Glomerular visceral epithelial cell (primary cell): Measurements from ENCODE around the gene GPR89A.
"Not testable (repeated sequence)": the region's sequence is repeated elsewhere in the genome, so short reads cannot be mapped to it uniquely, and the experiment has no call there.

Experiments
- DNase-seq: peaks from one replicate; pipeline ENCODE4 v3.0.0-alpha.2; 2016; ENCODE audit errors: extremely low spot score

Gene GPR89A

DNA sequence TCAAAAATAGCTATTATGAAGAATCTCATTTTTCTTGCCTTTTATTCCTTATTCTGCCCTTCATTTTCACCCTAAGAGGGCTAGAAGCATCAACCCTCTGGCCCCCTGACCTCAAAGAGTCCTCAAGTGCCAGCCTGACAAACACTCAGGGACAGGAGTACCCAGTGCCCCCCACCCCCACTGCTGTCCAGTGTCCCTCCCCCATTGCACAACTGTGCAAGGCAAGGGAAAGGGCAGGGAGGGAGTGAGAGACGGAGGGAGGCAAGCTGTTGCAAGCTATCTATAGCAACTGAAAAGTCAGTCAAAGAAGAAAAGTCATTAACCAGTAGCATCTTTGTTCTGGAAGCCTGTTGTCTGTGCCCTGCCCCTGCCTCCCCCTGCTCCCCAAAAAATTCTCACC is 78.3 kb downstream of the GPR89A start:
- DNase-seq = not testable (repeated sequence)

DNA sequence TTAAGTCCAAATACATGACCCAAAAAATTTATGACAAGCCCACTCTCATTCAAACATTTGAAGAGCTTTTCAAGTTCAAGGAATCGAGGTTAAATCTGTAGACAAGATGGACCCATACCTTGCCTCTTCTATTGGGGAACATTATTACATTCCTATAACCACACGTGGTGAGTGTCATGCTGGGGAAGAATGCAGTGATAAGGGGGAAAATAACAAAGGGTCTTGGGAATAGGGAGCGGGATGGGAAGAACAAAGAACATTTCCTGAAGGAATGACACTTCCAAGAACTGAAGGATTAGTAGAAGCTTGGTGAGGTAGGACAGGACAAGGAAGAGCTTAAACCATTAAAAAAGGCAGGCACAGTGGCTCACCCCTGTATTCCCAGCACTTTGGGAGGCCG is 80.5 kb downstream of the GPR89A start:
- no peak for DNase-seq

DNA sequence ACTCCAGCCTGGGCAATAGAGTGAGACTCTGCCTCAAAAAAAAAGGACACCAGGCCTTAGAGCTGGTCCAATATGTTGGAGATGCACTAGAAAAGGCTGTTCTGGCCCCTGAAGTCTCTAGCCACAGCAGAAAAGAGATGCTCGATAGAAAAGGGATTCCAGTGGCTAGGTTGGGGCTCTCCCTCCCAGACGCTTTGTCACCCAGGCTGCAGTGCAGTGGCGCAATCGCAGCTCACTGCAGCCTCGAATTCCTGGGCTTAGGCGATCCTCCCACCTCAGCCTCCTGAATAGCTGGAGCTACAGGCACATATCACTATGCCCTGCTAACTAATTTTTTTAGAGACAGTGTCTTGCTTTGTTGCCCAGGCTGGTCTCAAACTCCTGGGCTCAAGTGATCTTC is 81.1 kb downstream of the GPR89A start:
- DNase-seq = no peak

- no peak for DNase-seq
These were observed 82.1 kb downstream of the GPR89A start for GRCh38 chr1:145689922-145690321.

DNA sequence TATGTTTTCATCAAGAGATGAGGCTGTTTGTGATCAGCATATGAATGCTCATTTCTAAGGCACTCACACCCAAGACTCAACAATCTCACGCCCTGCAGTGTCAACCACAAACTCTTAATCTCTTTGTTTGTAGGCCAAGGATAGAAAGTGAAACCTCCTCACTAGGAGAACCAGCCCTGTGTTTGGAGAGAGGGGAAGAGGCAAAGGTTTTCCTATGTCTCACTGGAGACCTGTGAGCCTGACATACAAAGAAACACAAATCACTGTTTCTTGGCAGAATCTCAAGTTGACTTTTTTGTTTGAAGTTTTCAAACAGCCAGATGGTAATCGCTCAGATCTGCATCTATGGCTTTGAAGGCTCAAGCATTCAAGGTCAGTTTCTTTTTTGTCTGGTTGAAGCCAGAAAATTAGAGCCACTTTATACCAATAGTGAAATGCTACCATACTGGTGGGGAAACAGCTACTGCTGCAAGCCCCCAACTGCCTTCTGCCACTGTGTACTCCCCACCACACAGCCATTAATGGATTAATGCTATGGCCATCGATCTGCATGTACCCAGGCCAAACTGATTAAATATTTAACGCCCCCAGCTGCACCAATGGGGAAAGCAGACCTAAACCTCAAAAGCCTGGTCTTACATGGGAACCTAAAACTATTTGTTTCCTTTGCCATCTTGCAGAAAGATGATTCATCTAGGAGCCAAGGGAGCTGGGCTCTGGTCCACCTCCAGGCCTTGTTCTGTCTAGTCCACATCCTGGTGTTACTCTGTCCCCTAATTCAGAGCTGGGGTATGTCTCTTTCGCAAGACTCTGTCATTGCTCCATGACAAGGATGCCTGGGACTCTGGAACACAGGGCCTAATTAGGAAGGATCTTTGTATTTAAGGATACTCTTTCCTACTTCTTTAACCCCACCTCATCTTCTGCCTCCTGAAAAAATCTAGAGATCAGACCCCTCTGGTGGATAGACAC is 83.1 kb downstream of the GPR89A start:
- peak; percentile 66 for DNase-seq

GRCh38 chr1:145692785-145693443 is 85.1 kb downstream of the GPR89A start:
- peak; percentile 77 for DNase-seq

GRCh38 chr1:145695821-145696629 is 88.2 kb downstream of the GPR89A start:
- no peak for DNase-seq

DNA sequence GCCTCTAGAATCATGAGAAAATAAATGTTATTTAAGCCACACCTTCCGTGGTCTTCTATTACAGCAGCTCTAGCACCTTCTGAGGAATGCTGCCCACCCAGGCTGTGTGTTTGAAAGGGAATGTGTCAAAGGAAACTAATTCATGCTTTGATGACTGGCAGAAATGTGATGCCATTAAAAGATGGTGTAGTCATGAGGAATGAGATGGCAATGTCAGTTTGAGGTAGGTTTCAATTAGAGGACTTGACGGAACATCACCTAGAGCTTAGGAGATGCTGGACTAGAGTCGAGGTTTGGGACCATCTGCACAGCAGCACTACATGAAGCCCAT is 88.8 kb downstream of the GPR89A start:
- peak; percentile 46 for DNase-seq

- DNase-seq = no peak
These were observed 93.6 kb downstream of the GPR89A start for GRCh38 chr1:145701306-145701862.

GRCh38 chr1:145702052-145702451 is 94.3 kb downstream of the GPR89A start:
- DNase-seq = no peak

- no peak for DNase-seq
These were observed 95.0 kb downstream of the GPR89A start for GRCh38 chr1:145702826-145703225.

DNA sequence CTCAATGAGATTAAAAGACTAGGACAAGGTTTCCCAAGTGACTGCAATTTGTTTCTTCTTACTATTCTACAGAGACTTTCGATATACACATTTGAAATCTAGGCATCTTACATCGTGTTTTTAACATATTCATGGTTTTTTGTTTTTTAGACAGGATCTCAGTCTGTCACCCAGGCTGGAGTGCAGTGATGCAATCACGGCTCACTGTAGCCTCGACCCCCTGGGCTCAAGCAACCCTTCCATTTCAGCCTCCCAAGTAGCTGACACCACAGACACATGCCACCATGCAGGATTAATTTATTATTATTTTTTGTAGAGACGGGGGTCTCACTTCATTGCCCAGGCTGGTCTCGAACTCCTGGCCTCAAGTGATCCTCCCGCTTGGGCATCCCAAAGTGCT is 97.8 kb downstream of the GPR89A start:
- no peak for DNase-seq

DNA sequence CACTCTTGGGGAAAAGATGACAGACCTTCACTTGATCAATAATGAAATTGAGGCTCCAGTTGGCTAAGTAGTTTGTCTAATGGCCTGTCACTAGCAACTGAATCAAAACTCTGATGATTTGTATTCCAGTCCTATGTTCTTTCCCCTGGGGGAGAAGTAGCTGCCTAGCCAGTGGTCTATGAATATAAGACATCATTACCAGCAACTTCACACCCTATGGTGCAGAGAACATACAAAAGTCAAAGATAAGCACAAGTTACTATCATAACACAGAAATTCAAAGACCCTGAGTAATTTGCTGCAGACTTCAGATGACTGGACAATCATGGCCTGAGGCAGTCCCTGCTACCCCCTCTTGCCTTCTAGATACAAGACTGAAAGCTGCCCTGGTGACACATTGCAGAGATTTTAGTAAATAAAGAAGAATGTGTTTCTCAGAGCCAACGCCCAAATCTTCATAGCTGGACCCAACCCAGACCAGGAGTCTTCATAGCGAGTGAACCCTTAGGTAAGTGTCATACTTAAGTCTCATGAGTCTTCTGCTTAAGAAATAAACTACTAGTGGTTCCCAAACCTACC is 98.4 kb downstream of the GPR89A start:
- DNase-seq = peak; percentile 58

DNA sequence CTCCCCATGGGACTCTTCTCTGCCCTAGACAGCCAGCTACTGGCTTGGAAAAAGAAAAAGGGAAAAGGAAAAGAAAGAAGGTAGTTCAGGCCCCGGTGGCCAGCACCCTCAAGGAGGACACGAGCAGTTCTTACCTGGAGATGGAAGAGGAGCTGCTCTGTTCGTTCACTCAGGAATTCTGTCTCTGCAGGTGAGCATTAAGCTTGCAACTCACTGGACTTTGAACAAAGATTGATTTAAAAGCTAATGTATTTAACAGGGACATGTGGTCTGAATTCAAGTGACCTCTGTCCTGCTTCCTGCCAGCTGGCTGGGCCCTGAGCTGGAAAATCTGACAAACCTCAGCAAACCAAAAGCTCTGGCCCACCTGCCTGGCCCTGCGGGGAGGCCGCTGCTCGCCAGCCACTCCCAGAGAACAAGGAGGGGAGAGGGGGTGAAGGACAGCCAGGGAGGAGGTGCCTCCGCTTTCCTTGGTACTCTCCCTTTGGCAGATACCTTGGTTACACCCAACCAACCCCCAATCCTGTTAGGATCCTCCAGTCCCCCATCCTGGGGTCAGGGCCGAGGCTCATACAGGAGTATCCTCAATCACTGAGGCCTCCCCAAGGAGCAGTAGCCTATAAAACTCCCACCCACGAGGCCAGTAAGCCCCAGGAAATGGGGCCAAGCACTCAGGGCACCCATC is 99.5 kb downstream of the GPR89A start, which contains the start of gene PDZK1:
Gene PDZK1 (minus strand): TSS at position 186 of the 685 bp plus-strand sequence. CDS start 19,347 bp downstream, outside the sequence.
- peak; percentile 52 for DNase-seq

DNA sequence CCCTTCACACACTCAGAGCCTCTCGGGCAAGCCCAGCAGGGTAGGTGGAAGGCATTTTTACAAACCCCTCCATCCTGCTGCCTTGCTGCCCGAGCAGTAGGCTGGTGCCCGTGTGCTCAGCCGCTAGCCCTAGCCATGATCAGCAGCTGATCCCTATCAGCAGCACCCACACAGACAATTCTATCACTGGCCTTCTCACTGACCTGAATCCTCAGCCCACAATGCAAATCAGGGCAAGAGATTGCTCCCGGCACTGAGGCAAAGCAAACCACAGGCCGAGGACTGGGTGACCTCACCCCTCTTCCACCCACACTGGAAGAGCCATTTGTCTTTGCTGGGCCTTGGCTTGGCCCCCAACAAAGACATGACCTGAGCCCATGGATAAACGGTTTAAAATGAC is 100.3 kb downstream of the GPR89A start:
- DNase-seq = peak; percentile 81

DNA sequence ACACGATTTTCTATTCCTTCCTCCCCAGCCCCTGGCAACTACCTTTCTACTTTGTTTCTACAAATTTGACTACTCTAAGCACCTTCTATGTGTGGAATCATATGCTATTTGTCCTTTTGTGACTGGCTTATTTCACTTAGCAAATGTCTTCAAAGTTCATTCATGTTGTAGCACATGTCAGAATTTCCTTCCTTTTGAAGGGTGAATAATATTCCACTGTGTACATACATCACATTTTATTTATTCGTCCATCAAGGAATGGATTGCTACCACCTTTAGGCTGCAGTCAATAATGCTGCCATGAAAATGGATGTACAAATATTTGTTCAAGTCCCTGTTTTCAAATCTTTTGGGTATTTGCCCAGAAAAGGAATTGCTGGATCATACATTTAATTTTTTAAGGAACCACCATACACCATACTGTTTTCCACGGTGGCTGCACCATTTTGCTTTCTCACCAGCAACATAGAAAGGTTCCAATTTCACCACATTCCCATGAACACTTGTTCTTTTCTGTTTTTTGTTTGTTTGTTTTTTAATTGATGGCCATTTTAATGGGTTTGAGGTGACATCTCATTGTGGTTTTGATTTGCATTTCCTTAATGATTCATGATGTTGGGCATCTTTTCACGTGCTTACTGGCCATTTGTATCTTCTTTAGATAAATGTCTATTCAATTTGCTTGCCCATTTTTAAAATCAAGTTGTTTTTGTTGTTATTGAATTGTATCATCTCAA is 102.7 kb downstream of the GPR89A start:
- no peak for DNase-seq

DNA sequence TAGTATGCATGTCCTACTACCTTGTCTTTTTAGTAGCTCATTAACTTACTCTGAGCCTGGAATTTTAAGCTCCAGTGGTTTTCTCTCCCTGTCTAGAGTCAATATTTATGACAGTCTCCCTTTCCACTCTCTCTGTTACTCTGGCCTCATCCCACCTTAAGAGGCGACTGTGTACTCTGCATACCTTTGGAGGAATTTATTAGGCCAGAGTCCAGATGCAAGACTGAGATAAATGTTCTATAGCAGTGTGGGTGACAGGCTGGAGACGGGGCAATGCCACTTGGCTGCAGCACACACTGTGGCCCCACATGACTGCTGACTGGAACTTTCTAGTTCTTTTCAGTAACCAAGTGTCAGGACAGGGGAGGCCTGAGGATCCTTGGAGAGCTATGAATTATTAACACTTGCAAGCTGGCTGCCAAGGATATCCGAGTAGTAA is 103.4 kb downstream of the GPR89A start:
- DNase-seq = peak; percentile 86

GRCh38 chr1:145714524-145715111 is 106.8 kb downstream of the GPR89A start:
- no peak for DNase-seq

GRCh38 chr1:145716641-145717345 is 109.0 kb downstream of the GPR89A start:
- DNase-seq = no peak
